Epidermal melanocyte (primary cell): ENCODE measurements around the gene SNX22.

Experiments used
- DNase-seq: peaks from one replicate; pipeline ENCODE4 v3.0.0; 2011; ENCODE audit warnings: low spot score; ENCODE audit not compliant: insufficient read length

The SNX22 gene

DNA sequence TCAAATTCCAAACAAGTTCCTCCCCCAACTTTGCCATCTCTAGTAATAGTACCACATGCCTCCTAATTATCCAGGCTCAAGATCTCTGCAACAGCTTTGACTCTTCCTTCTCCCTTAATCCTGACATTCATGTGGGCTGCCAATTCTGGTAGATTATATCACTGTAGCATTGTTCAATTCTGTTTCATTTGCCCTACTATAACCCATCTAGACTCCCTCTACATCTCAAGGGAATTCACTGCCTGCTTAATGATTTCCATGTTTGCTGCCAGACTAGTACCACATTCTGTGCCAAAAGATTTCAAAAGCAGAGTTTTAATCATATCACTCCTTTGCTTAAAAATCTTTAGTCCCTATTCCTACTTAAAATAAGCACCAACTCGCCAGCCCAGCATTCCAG, 45.9 kb downstream of the SNX22 start:
- DNase-seq, result no peak

- no peak for DNase-seq
Observed at GRCh38 chr15:64205202-64205601, 53.7 kb downstream of the SNX22 start.
